ENCODE measurements around the gene TPRG1L. TPM values are rescaled to one million over a fixed set of nuclear protein-coding genes. Genes with fewer than 3 reads are reported as not detected.
"Not testable (repeated sequence)": the region's sequence is repeated elsewhere in the genome, so short reads cannot be mapped to it uniquely, and the experiment has no call there.

Gene TPRG1L
- 1 to 10 TPM; 6.7 to 7.2 TPM for total RNA-seq

- H3K36me3 Mint-ChIP-seq (ENCODE audit: low read depth) = no peaks in the 10 kb centered on the region
- CTCF ChIA-PET = interaction anchor here (0.8 to 2.1 kb wide), 2 partner anchors 24 to 132 kb away, joined by 3 to 10 read pairs; no protein-coding TSS in a partner anchor
Measured at GRCh38 chr1:3624200-3625136, at the start of gene TPRG1L. Gene TPRG1L (plus strand): TSS chr1:3625015. CDS start chr1:3625073, 58 bp downstream.

GRCh38 chr1:3575515-3575914 lies 49.3 kb upstream of the TPRG1L start:
- H3K36me3 Mint-ChIP-seq (ENCODE audit: low read depth); POLR2A ChIA-PET; ATAC-seq; H3K4me1 Mint-ChIP-seq; H3K9me3 Mint-ChIP-seq (ENCODE audit: low read depth); DNase-seq; H3K27ac Mint-ChIP-seq; H3K27me3 Mint-ChIP-seq; intact Hi-C loops (cut with DNase I, micrococcal nuclease); H3K4me3 Mint-ChIP-seq; CTCF ChIA-PET: not testable (repeated sequence)

More at GRCh38 chr1:3624200-3625136, at the start of gene TPRG1L:
- H3K9me3 Mint-ChIP-seq (ENCODE audit: low read depth) = no peaks in the 10 kb centered on the region
- DNase-seq = peak; percentile 99
- intact Hi-C loops (cut with DNase I, micrococcal nuclease) = loop anchor here (1.0 to 10.0 kb wide), 10 partner anchors 13 to 1100 kb away; partner anchors contain the start of genes WRAP73 (in 2 of the 2), C1orf174 (in 1 of the 2), CEP104 (in 1 of the 2) and DFFB (in 1 of the 2)
- no peaks in the 10 kb centered on the region for H3K27me3 Mint-ChIP-seq
- H3K4me1 Mint-ChIP-seq = peaks cover 31% of the 10 kb centered on the region
- H3K4me3 Mint-ChIP-seq = peak within 1 kb of the TSS; percentile 89
- peak within 1 kb of the TSS; percentile 69 for H3K27ac Mint-ChIP-seq
- POLR2A ChIA-PET = no interaction called here
- ATAC-seq = peak; percentile 98

GRCh38 chr1:3575993-3576392 lies 48.8 kb upstream of the TPRG1L start:
- no peaks in the 10 kb centered on the region for H3K27me3 Mint-ChIP-seq
- intact Hi-C loops (cut with DNase I, micrococcal nuclease) = no loop called here
- ChIA-PET POLR2A (no interaction called here), CTCF (no interaction called here)
- ATAC-seq (no peak), DNase-seq (no peak)
- H3K4me1 Mint-ChIP-seq = no peaks in the 10 kb centered on the region
- H3K4me3 Mint-ChIP-seq = no peak overlapping the region
- no peaks in the 10 kb centered on the region for H3K9me3 Mint-ChIP-seq (ENCODE audit: low read depth)
- no peaks in the 10 kb centered on the region for H3K36me3 Mint-ChIP-seq (ENCODE audit: low read depth)
- no peak overlapping the region for H3K27ac Mint-ChIP-seq

GRCh38 chr1:3577300-3577699 lies 47.5 kb upstream of the TPRG1L start:
- POLR2A ChIA-PET = no interaction called here

GRCh38 chr1:3577711-3578432 lies 46.9 kb upstream of the TPRG1L start:
- ATAC-seq (no peak), DNase-seq (no peak)
- Mint-ChIP-seq H3K27ac (no peak overlapping the region), H3K4me1 (no peaks in the 10 kb centered on the region), H3K36me3 (ENCODE audit: low read depth) (no peaks in the 10 kb centered on the region), H3K9me3 (ENCODE audit: low read depth) (no peaks in the 10 kb centered on the region), H3K27me3 (no peaks in the 10 kb centered on the region), H3K4me3 (no peak overlapping the region)
- CTCF ChIA-PET = no interaction called here
- intact Hi-C loops (cut with DNase I, micrococcal nuclease) = no loop called here
- POLR2A ChIA-PET = no interaction called here

More at GRCh38 chr1:3577300-3577699, 47.5 kb upstream of the TPRG1L start:
- Mint-ChIP-seq H3K9me3 (ENCODE audit: low read depth) (no peaks in the 10 kb centered on the region), H3K27ac (no peak overlapping the region), H3K4me3 (no peak overlapping the region), H3K36me3 (ENCODE audit: low read depth) (no peaks in the 10 kb centered on the region), H3K27me3 (no peaks in the 10 kb centered on the region), H3K4me1 (no peaks in the 10 kb centered on the region)
- ATAC-seq (no peak), DNase-seq (no peak)
- CTCF ChIA-PET = no interaction called here
- intact Hi-C loops (cut with DNase I, micrococcal nuclease) = no loop called here

- no peaks in the 10 kb centered on the region for H3K9me3 Mint-ChIP-seq (ENCODE audit: low read depth)
- H3K27me3 Mint-ChIP-seq = no peaks in the 10 kb centered on the region
- no peaks in the 10 kb centered on the region for H3K36me3 Mint-ChIP-seq (ENCODE audit: low read depth)
- DNase-seq = no peak
- POLR2A ChIA-PET = no interaction called here
- H3K4me3 Mint-ChIP-seq = no peak overlapping the region
- ATAC-seq = no peak
- H3K4me1 Mint-ChIP-seq = no peaks in the 10 kb centered on the region
- intact Hi-C loops (cut with DNase I, micrococcal nuclease) = no loop called here
- CTCF ChIA-PET = no interaction called here
- no peak overlapping the region for H3K27ac Mint-ChIP-seq
Measured at GRCh38 chr1:3578433-3578805, 46.4 kb upstream of the TPRG1L start.

- intact Hi-C loops (cut with DNase I, micrococcal nuclease) = no loop called here
- DNase-seq (no peak), ATAC-seq (no peak)
- no peaks in the 10 kb centered on the region for H3K36me3 Mint-ChIP-seq (ENCODE audit: low read depth)
- ChIA-PET POLR2A (no interaction called here), CTCF (interaction anchor here (0.6 to 0.7 kb wide), 2 partner anchors 45 to 125 kb away, joined by 3 read pairs; no protein-coding TSS in a partner anchor)
- no peak overlapping the region for H3K27ac Mint-ChIP-seq
- H3K27me3 Mint-ChIP-seq = no peaks in the 10 kb centered on the region
- no peaks in the 10 kb centered on the region for H3K4me1 Mint-ChIP-seq
- H3K4me3 Mint-ChIP-seq = no peak overlapping the region
- H3K9me3 Mint-ChIP-seq (ENCODE audit: low read depth) = no peaks in the 10 kb centered on the region
Measured at GRCh38 chr1:3578906-3579305, 45.9 kb upstream of the TPRG1L start.

- Mint-ChIP-seq H3K27ac (no peak overlapping the region), H3K27me3 (no peaks in the 10 kb centered on the region)
Measured at GRCh38 chr1:3579626-3580025, 45.2 kb upstream of the TPRG1L start.

GRCh38 chr1:3580231-3580630 lies 44.6 kb upstream of the TPRG1L start:
- Mint-ChIP-seq H3K9me3 (ENCODE audit: low read depth) (no peaks in the 10 kb centered on the region), H3K4me1 (no peaks in the 10 kb centered on the region), H3K36me3 (ENCODE audit: low read depth) (no peaks in the 10 kb centered on the region), H3K4me3 (no peak overlapping the region), H3K27ac (no peak overlapping the region), H3K27me3 (no peaks in the 10 kb centered on the region)
- DNase-seq = no peak
- intact Hi-C loops (cut with DNase I, micrococcal nuclease) = no loop called here
- no peak for ATAC-seq
- ChIA-PET POLR2A (no interaction called here), CTCF (no interaction called here)

More at GRCh38 chr1:3579626-3580025, 45.2 kb upstream of the TPRG1L start:
- H3K36me3 Mint-ChIP-seq (ENCODE audit: low read depth) = no peaks in the 10 kb centered on the region
- ATAC-seq = no peak
- DNase-seq = no peak
- intact Hi-C loops (cut with DNase I, micrococcal nuclease) = no loop called here
- no peaks in the 10 kb centered on the region for H3K4me1 Mint-ChIP-seq
- no peak overlapping the region for H3K4me3 Mint-ChIP-seq
- ChIA-PET POLR2A (no interaction called here), CTCF (interaction anchor here (0.6 to 0.7 kb wide), 2 partner anchors 44 to 48 kb away, joined by 3 read pairs; no protein-coding TSS in a partner anchor)
- no peaks in the 10 kb centered on the region for H3K9me3 Mint-ChIP-seq (ENCODE audit: low read depth)

- H3K9me3 Mint-ChIP-seq (ENCODE audit: low read depth) = no peaks in the 10 kb centered on the region
- H3K27ac Mint-ChIP-seq = no peak overlapping the region
- intact Hi-C loops (cut with DNase I, micrococcal nuclease) = no loop called here
- DNase-seq (no peak), ATAC-seq (no peak)
- no peaks in the 10 kb centered on the region for H3K36me3 Mint-ChIP-seq (ENCODE audit: low read depth)
- ChIA-PET POLR2A (no interaction called here), CTCF (no interaction called here)
- no peaks in the 10 kb centered on the region for H3K4me1 Mint-ChIP-seq
- H3K27me3 Mint-ChIP-seq = no peaks in the 10 kb centered on the region
- H3K4me3 Mint-ChIP-seq = no peak overlapping the region
Measured at GRCh38 chr1:3581296-3582036, 43.3 kb upstream of the TPRG1L start.

GRCh38 chr1:3583751-3584150 lies 41.1 kb upstream of the TPRG1L start:
- H3K4me1 Mint-ChIP-seq; CTCF ChIA-PET; H3K27ac Mint-ChIP-seq; H3K4me3 Mint-ChIP-seq; H3K9me3 Mint-ChIP-seq (ENCODE audit: low read depth); DNase-seq; POLR2A ChIA-PET; ATAC-seq; intact Hi-C loops (cut with DNase I, micrococcal nuclease); H3K27me3 Mint-ChIP-seq; H3K36me3 Mint-ChIP-seq (ENCODE audit: low read depth): not testable (repeated sequence)

Measured in activated CD4-positive, alpha-beta T cell treated with anti-CD3 and anti-CD28 coated beads for 36 hours (primary cell).